Loucy (cell line): ENCODE measurements around the gene SNAPC4.

Source experiments
- CTCF ChIP-seq: fragments of 200-600 bp; sonication (generic); conservative IDR thresholded peaks from 2 replicates; pipeline ENCODE4 v1.5.1; 2014; ENCODE audit warnings: mild to moderate bottlenecking, antibody characterized with exemption, low read length
- EZH2phosphoT487 ChIP-seq: fragments of 200-600 bp; IDR thresholded peaks from 2 replicates; pipeline ENCODE4 v1.6.1; 2018; ENCODE audit warnings: antibody characterized with exemption, mild to moderate bottlenecking, moderate library complexity, borderline replicate concordance

GRCh38 chr9:136361047-136361753 is 38.8 kb downstream of the SNAPC4 start:
- TF ChIP-seq CTCF = no peak
- TF ChIP-seq EZH2phosphoT487 = no peak
